Heart right ventricle (tissue), 16 donors: ENCODE measurements around the gene CXADR. TPM values are rescaled to one million over a fixed set of nuclear protein-coding genes. Genes with fewer than 3 reads are reported as not detected.

Experiments used
- ATAC-seq, 8 donors: fragments of 200-7000 bp; cut with Tn5 transposase; one replicate each; pipeline ENCODE4 v1.9.1; 2020; ENCODE audit warnings: mild to moderate bottlenecking in 8 of 8, moderate library complexity in 8 of 8, moderate number of reproducible peaks in 1 of 8
- DNase-seq, 2 donors: peaks; one replicate each; pipeline ENCODE4 v3.0.0-alpha.2; 2020
- H3K27ac ChIP-seq, 10 donors: fragments of 200-600 bp; sonication (generic) in 2 of 10; one replicate each; pipeline versions ENCODE4 v1.5.0 to v1.8.0; 2020 to 2022; ENCODE audit warnings: mild to moderate bottlenecking in 3 of 10
- H3K27me3 ChIP-seq, 7 donors: fragments of 200-600 bp; one replicate each; pipeline ENCODE4 v1.8.0; 2021 to 2022; ENCODE audit warnings: mild to moderate bottlenecking in 2 of 7
- H3K36me3 ChIP-seq, 9 donors: fragments of 200-600 bp; sonication (generic) in 1 of 9; one replicate each; pipeline versions ENCODE4 v1.5.0 to v1.8.0; 2020 to 2022; ENCODE audit warnings: mild to moderate bottlenecking in 2 of 9
- H3K4me1 ChIP-seq, 9 donors: fragments of 200-600 bp; sonication (generic) in 1 of 9; one replicate each; pipeline versions ENCODE4 v1.5.0 to v1.8.0; 2020 to 2022; ENCODE audit warnings: mild to moderate bottlenecking in 4 of 9
- H3K4me3 ChIP-seq, 10 donors: fragments of 200-600 bp; sonication (generic) in 2 of 10; one replicate each; pipeline versions ENCODE4 v1.5.0 to v1.8.0; 2020 to 2022; ENCODE audit warnings: mild to moderate bottlenecking in 7 of 10, moderate library complexity in 2 of 10
- H3K9me3 ChIP-seq, 11 donors: fragments of 200-600 bp in 10 of 11; sonication (generic) in 2 of 11; one replicate each; pipeline versions ENCODE4 v1.5.0 to v1.8.0; 2013 to 2022; ENCODE audit warnings: mild to moderate bottlenecking in 2 of 11, control low read depth in 1 of 11, moderate library complexity in 1 of 11
- CTCF ChIP-seq, 9 donors: fragments of 200-600 bp; sonication (generic) in 2 of 9; IDR thresholded peaks; one replicate each; pipeline versions ENCODE4 v1.5.0 to v1.8.0; 2021 to 2022; ENCODE audit warnings: antibody characterized with exemption in 9 of 9, mild to moderate bottlenecking in 5 of 9, moderate library complexity in 1 of 9
- WGBS, 2 donors: extraction: QIAGEN DNeasy Blood & Tissue Kit; methylation state at CpG; one replicate each; pipeline ENCODE4 v1.1.7; 2013; ENCODE audit warnings: inconsistent platforms in 1 of 2; 5-methylcytosine and 5-hydroxymethylcytosine counted together
- intact Hi-C, 10 donors: fragments of 100-400 bp; cut with DNase I; formaldehyde crosslinking; loops; one replicate each; pipeline versions ENCODE4 v1.11.1 to v1.14.2; 2022
- polyA plus RNA-seq, 2 donors: library from polyadenylated mRNA; stranded (reverse); fragments of 200-250 nt; gene quantifications; one replicate each; pipeline ENCODE4 v1.2.3, GENCODE V29; 2013
- total RNA-seq, 10 donors: library from RNA; stranded (reverse); fragmentation: NEBNext Ultra II Directional in 3 of 10; extraction: Animal tissue kit (Norgen Biotek cat#: 25700) in 3 of 10; gene quantifications; one replicate each; pipeline versions ENCODE4 v1.2.1 to v1.2.4, GENCODE V29; 2021 to 2023
- donor health status: Arrhythmogenic right ventricular cardiomyopathy.
- donor health status: ischemic (EF 13 %, LVEDD 7.1; RV severe dilation, severe dysfunction).
- donor health status: healthy with polysubstance abuse.
- donor health status: DM: no; HTN: yes; CAD: no.
- donor health status: DM: no; HTN: no; CAD: no.
- donor health status: ischemic (EF 25% LVEDD 6.9; RV normal size, moderate dysfunction).
- donor health status: ischemic (EF 25% LVEDD 5.7; RV mildly dilated, moderate dysfunction).
- donor health status: healthy.
- donor health status: DM: yes; HTN: yes; CAD: no.
- donor health status: Ischemic cardiomyopathy.
- donor health status: ischemic (EF 35%, LVEDD 5.7; RV mildly dilated, moderate dysfunction).
- donor health status: nonischemic (EF 11% LVEDD 7.7; RV severe dilation, severe dysfunction).
- donor health status: DM: yes; HTN: yes; CAD: no.
- donor health status: PGD.
- donor health status: ischemic (EF 29% LVEDD 5.4; RV normal size, mild dysfunction).
- donor health status: nonischemic (EF 23%, LVEDD 6.1; RV moderate dilation, normal function).

CXADR gene
- total and polyA plus RNA-seq, 12 donors = 6.4 to 42.1 (median 27.7) TPM

GRCh38 chr21:17570786-17571185 is 57.9 kb downstream of the CXADR start:
- H3K9me3 ChIP-seq = no peaks in the 10 kb centered on the region
- H3K36me3 ChIP-seq = no peaks in the 10 kb centered on the region
- H3K4me3 ChIP-seq = no peak overlapping the region
- no peak for TF ChIP-seq CTCF (IDR thresholded peaks at IDR 0.05)
- H3K27ac ChIP-seq = no peak overlapping the region
- H3K4me1 ChIP-seq = no peaks in the 10 kb centered on the region
- no peak for DNase-seq
- ATAC-seq = no peak
- H3K27me3 ChIP-seq = no peaks in the 10 kb centered on the region
- intact Hi-C loops = loop anchor here in 1 of 10 donors (10.0 kb wide), 1 partner anchor 166 kb away; no protein-coding TSS in a partner anchor
- 88 to 90% methylated on average over 9 of the region's 9 CpGs for WGBS, 2 donors

- H3K4me3 ChIP-seq = no peak overlapping the region
- no peak overlapping the region for H3K27ac ChIP-seq
- no peaks in the 10 kb centered on the region for H3K36me3 ChIP-seq
- peaks cover 0 to 8% (median 0%) of the 10 kb centered on the region in 9 donors for H3K4me1 ChIP-seq
- no peaks in the 10 kb centered on the region for H3K9me3 ChIP-seq
- intact Hi-C loops = loop anchor here in 1 of 10 donors (10.0 kb wide), 1 partner anchor 168 kb away; no protein-coding TSS in a partner anchor
- WGBS, 2 donors = 79 to 86% methylated on average over 6 of the region's 6 CpGs
- no peak for ATAC-seq
- no peaks in the 10 kb centered on the region for H3K27me3 ChIP-seq
- TF ChIP-seq CTCF (IDR thresholded peaks at IDR 0.05) = no peak
- DNase-seq = no peak
These were observed 59.6 kb downstream of the CXADR start for GRCh38 chr21:17572431-17572830.

- ATAC-seq (no peak), DNase-seq (no peak)
- H3K27ac ChIP-seq = no peak overlapping the region
- intact Hi-C loops = loop anchor here in 1 of 10 donors (10.0 kb wide), 1 partner anchor 170 kb away; no protein-coding TSS in a partner anchor
- H3K9me3 ChIP-seq = no peaks in the 10 kb centered on the region
- no peak for TF ChIP-seq CTCF (IDR thresholded peaks at IDR 0.05)
- H3K27me3 ChIP-seq = no peaks in the 10 kb centered on the region
- peaks cover 0 to 8% (median 0%) of the 10 kb centered on the region in 9 donors for H3K4me1 ChIP-seq
- H3K4me3 ChIP-seq = no peak overlapping the region
- WGBS, 2 donors = 89 to 94% methylated on average over 5 of the region's 5 CpGs
- H3K36me3 ChIP-seq = no peaks in the 10 kb centered on the region
These were observed 62.2 kb downstream of the CXADR start for GRCh38 chr21:17575076-17575475.

GRCh38 chr21:17576080-17576835 is 63.4 kb downstream of the CXADR start:
- H3K36me3 ChIP-seq = no peaks in the 10 kb centered on the region
- no peak for TF ChIP-seq CTCF (IDR thresholded peaks at IDR 0.05)
- intact Hi-C loops = loop anchor here in 1 of 10 donors (10.0 kb wide), 1 partner anchor 171 kb away; no protein-coding TSS in a partner anchor
- 73 to 75% methylated on average over 5 of the region's 5 CpGs for WGBS, 2 donors
- no peaks in the 10 kb centered on the region for H3K27me3 ChIP-seq
- DNase-seq (no peak), ATAC-seq (no peak)
- H3K27ac ChIP-seq = no peak overlapping the region
- H3K4me3 ChIP-seq = no peak overlapping the region
- H3K9me3 ChIP-seq = no peaks in the 10 kb centered on the region
- peaks cover 0 to 8% (median 0%) of the 10 kb centered on the region in 9 donors for H3K4me1 ChIP-seq
